GM23338 (cell line): ENCODE results near the gene REX1BD. TPM values are rescaled to one million over a fixed set of nuclear protein-coding genes. Genes with fewer than 3 reads are reported as not detected.

Experiments
- ATAC-seq: fragments of 200-7000 bp; cut with Tn5 transposase; 3 replicates; pipeline ENCODE4 v1.9.1; 2020
- DNase-seq: peaks from one replicate; pipeline ENCODE4 v3.0.0-alpha.2; 2015; ENCODE audit warnings: low spot score
- H2AFZ ChIP-seq: fragments of 200-600 bp; sonication (generic); 2 replicates; pipeline ENCODE4 v1.8.0; 2016; ENCODE audit warnings: antibody characterized with exemption, mild to moderate bottlenecking, moderate library complexity
- H3F3A ChIP-seq: fragments of 200-600 bp; sonication (generic); replicated peaks from 2 replicates; pipeline ENCODE4 v1.8.0; 2017; ENCODE audit warnings: antibody characterized with exemption, mixed run types, low read depth
- H3K27ac ChIP-seq: fragments of 200-600 bp; sonication (generic); 2 replicates; pipeline ENCODE4 v1.6.1; 2016; ENCODE audit warnings: low read depth
- H3K27me3 ChIP-seq: fragments of 200-600 bp; sonication (generic); 2 replicates; pipeline ENCODE4 v1.8.0; 2016; ENCODE audit warnings: mild to moderate bottlenecking, mixed run types, moderate library complexity; ENCODE audit not compliant: insufficient read depth
- H3K36me3 ChIP-seq: fragments of 200-600 bp; sonication (generic); 2 replicates; pipeline ENCODE4 v1.8.0; 2016; ENCODE audit warnings: mild to moderate bottlenecking; ENCODE audit not compliant: insufficient read depth
- H3K4me1 ChIP-seq: fragments of 200-600 bp; sonication (generic); 2 replicates; pipeline ENCODE4 v1.8.0; 2016; ENCODE audit warnings: mild to moderate bottlenecking, moderate library complexity; ENCODE audit not compliant: insufficient read depth
- H3K4me2 ChIP-seq: fragments of 200-600 bp; sonication (generic); 2 replicates; pipeline ENCODE4 v1.7.1; 2017; ENCODE audit warnings: mixed run types
- H3K4me3 ChIP-seq: fragments of 200-600 bp; sonication (generic); 2 replicates; pipeline ENCODE4 v1.6.1; 2016; ENCODE audit warnings: mixed run types
- H3K79me2 ChIP-seq: fragments of 200-600 bp; sonication (generic); replicated peaks from 2 replicates; pipeline ENCODE4 v1.8.0; 2017; ENCODE audit warnings: mild to moderate bottlenecking; ENCODE audit not compliant: insufficient read depth
- H3K9me2 ChIP-seq: fragments of 200-600 bp; sonication (generic); 2 replicates; pipeline ENCODE4 v1.8.0; 2017; ENCODE audit not compliant: insufficient read depth
- H4K20me1 ChIP-seq: fragments of 200-600 bp; sonication (generic); replicated peaks from 2 replicates; pipeline ENCODE4 v1.8.0; 2017; ENCODE audit warnings: mild to moderate bottlenecking; ENCODE audit not compliant: insufficient read depth
- H3K27ac Mint-ChIP-seq: 2 replicates; pipeline ENCODE4 v1.8.0; 2020; ENCODE audit warnings: inconsistent platforms, mild to moderate bottlenecking, moderate library complexity, mixed read lengths
- H3K27me3 Mint-ChIP-seq: 3 replicates; pipeline ENCODE4 v1.8.0; 2022; ENCODE audit warnings: low read depth, mild to moderate bottlenecking, moderate library complexity, mixed read lengths, inconsistent platforms; ENCODE audit not compliant: insufficient read depth, poor library complexity
- H3K36me3 Mint-ChIP-seq: 3 replicates; pipeline ENCODE4 v1.8.0; 2021; ENCODE audit warnings: low read depth, mild to moderate bottlenecking, inconsistent platforms, moderate library complexity, mixed read lengths
- H3K4me1 Mint-ChIP-seq: 3 replicates; pipeline ENCODE4 v1.8.0; 2020; ENCODE audit warnings: mild to moderate bottlenecking, inconsistent platforms, mixed read lengths
- H3K4me3 Mint-ChIP-seq: 3 replicates; pipeline ENCODE4 v1.8.0; 2021; ENCODE audit warnings: moderate library complexity, mild to moderate bottlenecking, inconsistent platforms, mixed read lengths
- H3K9me3 Mint-ChIP-seq: 3 replicates; pipeline ENCODE4 v1.8.0; 2020; ENCODE audit warnings: moderate library complexity, mild to moderate bottlenecking, inconsistent platforms, mixed read lengths
- CREB1 ChIP-seq: fragments of 250-450 bp; sonication (Bioruptor Pico); IDR thresholded peaks from 2 replicates; pipeline ENCODE4 v1.5.0; 2020; ENCODE audit warnings: low read depth, mild to moderate bottlenecking, moderate library complexity
- EZH2 ChIP-seq: fragments of 200-600 bp; sonication (generic); IDR thresholded peaks from one replicate; pipeline ENCODE4 v1.8.0; 2017; ENCODE audit warnings: antibody characterized with exemption, mild to moderate bottlenecking, low read depth; ENCODE audit not compliant: unreplicated experiment
- EZH2phosphoT487 ChIP-seq: fragments of 200-600 bp; sonication (generic); IDR thresholded peaks from one replicate; pipeline ENCODE4 v1.8.1; 2018; ENCODE audit warnings: antibody characterized with exemption; ENCODE audit not compliant: unreplicated experiment
- JUNB ChIP-seq: IDR thresholded peaks from one replicate; pipeline ENCODE4 v1.6.1; 2016; ENCODE audit warnings: antibody characterized with exemption; ENCODE audit not compliant: unreplicated experiment
- NANOG ChIP-seq: IDR thresholded peaks from 2 replicates; pipeline ENCODE4 v1.6.1; 2016; ENCODE audit warnings: antibody characterized with exemption, borderline replicate concordance
- POLR2AphosphoS5 ChIP-seq: IDR thresholded peaks from 2 replicates; pipeline ENCODE4 v1.6.1; 2016; ENCODE audit warnings: antibody characterized with exemption, low read depth
- STAT1 ChIP-seq: IDR thresholded peaks from one replicate; pipeline ENCODE4 v1.6.1; 2016; ENCODE audit warnings: antibody characterized with exemption; ENCODE audit not compliant: unreplicated experiment
- ZNF114 ChIP-seq: fragments of 250-450 bp; sonication (Bioruptor Pico); IDR thresholded peaks from 2 replicates; pipeline ENCODE4 v1.5.0; 2020; ENCODE audit warnings: mild to moderate bottlenecking, moderate library complexity
- ZNF331 ChIP-seq: fragments of 250-450 bp; sonication (Bioruptor Pico); IDR thresholded peaks from 2 replicates; pipeline ENCODE4 v1.5.0; 2020; ENCODE audit warnings: low read depth, mild to moderate bottlenecking, moderate library complexity
- polyA plus RNA-seq: library from polyadenylated mRNA; unstranded; fragments of >200 nt; fragmentation: Nextera tagmentation; extraction: Ambion mirVana; gene quantifications from 2 replicates; pipeline ENCODE4 v1.2.1, GENCODE V29; 2016
- total RNA-seq: library from RNA; depleted of rRNA; stranded (reverse); fragments of >200 nt; shearing (Covaris generic); gene quantifications from 2 replicates; pipeline ENCODE4 v1.2.3, GENCODE V29; 2014
- TF ChIP-seq, protein P1 (sequence below): IDR thresholded peaks from 2 replicates; pipeline ENCODE4 v1.6.1; 2016; ENCODE audit warnings: antibody characterized with exemption
- TF ChIP-seq, protein P2 (sequence below): fragments of 250-450 bp; sonication (Bioruptor Pico); IDR thresholded peaks from 2 replicates; pipeline ENCODE4 v1.5.0; 2020; ENCODE audit warnings: mild to moderate bottlenecking, moderate library complexity
- TF ChIP-seq, protein P3 (sequence below), 2 experiments: fragments of 200-600 bp in 1 of 2; sonication (generic) in 1 of 2; conservative IDR thresholded peaks; 2 replicates each; pipeline versions ENCODE4 v1.5.1 to v1.6.1; 2016 to 2017; ENCODE audit warnings: antibody characterized with exemption in 2 of 2, low read depth in 2 of 2, mild to moderate bottlenecking in 2 of 2, moderate library complexity in 1 of 2
- TF ChIP-seq, protein P4 (sequence below): IDR thresholded peaks from one replicate; pipeline ENCODE4 v1.6.1; 2018; ENCODE audit warnings: antibody characterized with exemption; ENCODE audit not compliant: unreplicated experiment

The REX1BD gene
- total and polyA plus RNA-seq, 2 experiments from 2014 or later, result 124 to 138 TPM

DNA sequence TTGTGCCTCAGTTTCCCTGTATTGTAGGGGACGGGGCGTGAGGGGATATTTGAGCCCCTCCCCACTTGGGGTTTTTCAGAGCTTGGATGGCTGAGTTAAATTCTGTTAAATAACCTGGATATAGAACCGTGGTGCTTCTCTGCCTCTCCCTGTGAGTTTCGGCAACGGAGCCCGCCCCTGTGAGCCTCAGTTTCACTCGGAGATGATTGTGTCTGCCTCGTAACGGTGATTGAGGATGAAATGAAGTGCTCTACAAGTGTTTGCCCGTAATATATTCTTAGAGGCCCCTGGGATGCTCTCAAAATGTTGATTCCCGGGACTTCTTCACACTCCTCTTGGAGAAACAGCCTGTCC is 30.4 kb upstream of the REX1BD start:
- Mint-ChIP-seq H3K27me3 (peaks cover 13% of the 10 kb centered on the region), H3K4me1 (peaks cover 8% of the 10 kb centered on the region; the same call in 2 of the 3 replicates), H3K36me3 (peaks cover 14% of the 10 kb centered on the region; the same call in 2 of the 3 replicates), H3K9me3 (no peaks in the 10 kb centered on the region), H3K4me3 (peak overlapping the region; percentile 91), H3K27ac (peak overlapping the region; percentile 64)
- Histone ChIP-seq H3K4me3 (peak overlapping the region; percentile 79), H2AFZ (peak overlapping the region; percentile 80), H3K4me1 (0 out of 2 replicates have a peak, but pooled peaks cover 8% of the 10 kb centered on the region), H3K9me2 (no peaks in the 10 kb centered on the region), H3F3A (peaks cover 11% of the 10 kb centered on the region; the same call in 1 of the 2 replicates), H3K4me2 (peak overlapping the region; percentile 94), H3K27ac (peak overlapping the region; percentile 35), H3K36me3 (no peaks in the 10 kb centered on the region), H3K79me2 (peaks cover 33% of the 10 kb centered on the region), H3K27me3 (no peaks in the 10 kb centered on the region), H4K20me1 (peaks cover 7% of the 10 kb centered on the region)
- DNase-seq (no peak), ATAC-seq (peak; percentile 16)
- TF ChIP-seq, protein P1, sequence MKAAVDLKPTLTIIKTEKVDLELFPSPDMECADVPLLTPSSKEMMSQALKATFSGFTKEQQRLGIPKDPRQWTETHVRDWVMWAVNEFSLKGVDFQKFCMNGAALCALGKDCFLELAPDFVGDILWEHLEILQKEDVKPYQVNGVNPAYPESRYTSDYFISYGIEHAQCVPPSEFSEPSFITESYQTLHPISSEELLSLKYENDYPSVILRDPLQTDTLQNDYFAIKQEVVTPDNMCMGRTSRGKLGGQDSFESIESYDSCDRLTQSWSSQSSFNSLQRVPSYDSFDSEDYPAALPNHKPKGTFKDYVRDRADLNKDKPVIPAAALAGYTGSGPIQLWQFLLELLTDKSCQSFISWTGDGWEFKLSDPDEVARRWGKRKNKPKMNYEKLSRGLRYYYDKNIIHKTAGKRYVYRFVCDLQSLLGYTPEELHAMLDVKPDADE, result no peak
- TF ChIP-seq POLR2AphosphoS5, result no peak
- TF ChIP-seq STAT1, result no peak
- no peak for TF ChIP-seq ZNF331
- TF ChIP-seq, protein P2, sequence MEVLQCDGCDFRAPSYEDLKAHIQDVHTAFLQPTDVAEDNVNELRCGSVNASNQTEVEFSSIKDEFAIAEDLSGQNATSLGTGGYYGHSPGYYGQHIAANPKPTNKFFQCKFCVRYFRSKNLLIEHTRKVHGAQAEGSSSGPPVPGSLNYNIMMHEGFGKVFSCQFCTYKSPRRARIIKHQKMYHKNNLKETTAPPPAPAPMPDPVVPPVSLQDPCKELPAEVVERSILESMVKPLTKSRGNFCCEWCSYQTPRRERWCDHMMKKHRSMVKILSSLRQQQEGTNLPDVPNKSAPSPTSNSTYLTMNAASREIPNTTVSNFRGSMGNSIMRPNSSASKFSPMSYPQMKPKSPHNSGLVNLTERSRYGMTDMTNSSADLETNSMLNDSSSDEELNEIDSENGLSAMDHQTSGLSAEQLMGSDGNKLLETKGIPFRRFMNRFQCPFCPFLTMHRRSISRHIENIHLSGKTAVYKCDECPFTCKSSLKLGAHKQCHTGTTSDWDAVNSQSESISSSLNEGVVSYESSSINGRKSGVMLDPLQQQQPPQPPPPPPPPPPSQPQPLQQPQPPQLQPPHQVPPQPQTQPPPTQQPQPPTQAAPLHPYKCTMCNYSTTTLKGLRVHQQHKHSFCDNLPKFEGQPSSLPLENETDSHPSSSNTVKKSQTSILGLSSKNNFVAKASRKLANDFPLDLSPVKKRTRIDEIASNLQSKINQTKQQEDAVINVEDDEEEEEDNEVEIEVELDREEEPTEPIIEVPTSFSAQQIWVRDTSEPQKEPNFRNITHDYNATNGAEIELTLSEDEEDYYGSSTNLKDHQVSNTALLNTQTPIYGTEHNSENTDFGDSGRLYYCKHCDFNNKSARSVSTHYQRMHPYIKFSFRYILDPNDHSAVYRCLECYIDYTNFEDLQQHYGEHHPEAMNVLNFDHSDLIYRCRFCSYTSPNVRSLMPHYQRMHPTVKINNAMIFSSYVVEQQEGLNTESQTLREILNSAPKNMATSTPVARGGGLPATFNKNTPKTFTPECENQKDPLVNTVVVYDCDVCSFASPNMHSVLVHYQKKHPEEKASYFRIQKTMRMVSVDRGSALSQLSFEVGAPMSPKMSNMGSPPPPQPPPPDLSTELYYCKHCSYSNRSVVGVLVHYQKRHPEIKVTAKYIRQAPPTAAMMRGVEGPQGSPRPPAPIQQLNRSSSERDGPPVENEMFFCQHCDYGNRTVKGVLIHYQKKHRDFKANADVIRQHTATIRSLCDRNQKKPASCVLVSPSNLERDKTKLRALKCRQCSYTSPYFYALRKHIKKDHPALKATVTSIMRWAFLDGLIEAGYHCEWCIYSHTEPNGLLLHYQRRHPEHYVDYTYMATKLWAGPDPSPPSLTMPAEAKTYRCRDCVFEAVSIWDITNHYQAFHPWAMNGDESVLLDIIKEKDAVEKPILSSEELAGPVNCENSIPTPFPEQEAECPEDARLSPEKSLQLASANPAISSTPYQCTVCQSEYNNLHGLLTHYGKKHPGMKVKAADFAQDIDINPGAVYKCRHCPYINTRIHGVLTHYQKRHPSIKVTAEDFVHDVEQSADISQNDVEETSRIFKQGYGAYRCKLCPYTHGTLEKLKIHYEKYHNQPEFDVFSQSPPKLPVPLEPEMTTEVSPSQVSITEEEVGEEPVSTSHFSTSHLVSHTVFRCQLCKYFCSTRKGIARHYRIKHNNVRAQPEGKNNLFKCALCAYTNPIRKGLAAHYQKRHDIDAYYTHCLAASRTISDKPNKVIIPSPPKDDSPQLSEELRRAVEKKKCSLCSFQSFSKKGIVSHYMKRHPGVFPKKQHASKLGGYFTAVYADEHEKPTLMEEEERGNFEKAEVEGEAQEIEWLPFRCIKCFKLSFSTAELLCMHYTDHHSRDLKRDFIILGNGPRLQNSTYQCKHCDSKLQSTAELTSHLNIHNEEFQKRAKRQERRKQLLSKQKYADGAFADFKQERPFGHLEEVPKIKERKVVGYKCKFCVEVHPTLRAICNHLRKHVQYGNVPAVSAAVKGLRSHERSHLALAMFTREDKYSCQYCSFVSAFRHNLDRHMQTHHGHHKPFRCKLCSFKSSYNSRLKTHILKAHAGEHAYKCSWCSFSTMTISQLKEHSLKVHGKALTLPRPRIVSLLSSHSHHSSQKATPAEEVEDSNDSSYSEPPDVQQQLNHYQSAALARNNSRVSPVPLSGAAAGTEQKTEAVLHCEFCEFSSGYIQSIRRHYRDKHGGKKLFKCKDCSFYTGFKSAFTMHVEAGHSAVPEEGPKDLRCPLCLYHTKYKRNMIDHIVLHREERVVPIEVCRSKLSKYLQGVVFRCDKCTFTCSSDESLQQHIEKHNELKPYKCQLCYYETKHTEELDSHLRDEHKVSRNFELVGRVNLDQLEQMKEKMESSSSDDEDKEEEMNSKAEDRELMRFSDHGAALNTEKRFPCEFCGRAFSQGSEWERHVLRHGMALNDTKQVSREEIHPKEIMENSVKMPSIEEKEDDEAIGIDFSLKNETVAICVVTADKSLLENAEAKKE, result no peak
- TF ChIP-seq ZNF114, result no peak
- TF ChIP-seq, protein P3, sequence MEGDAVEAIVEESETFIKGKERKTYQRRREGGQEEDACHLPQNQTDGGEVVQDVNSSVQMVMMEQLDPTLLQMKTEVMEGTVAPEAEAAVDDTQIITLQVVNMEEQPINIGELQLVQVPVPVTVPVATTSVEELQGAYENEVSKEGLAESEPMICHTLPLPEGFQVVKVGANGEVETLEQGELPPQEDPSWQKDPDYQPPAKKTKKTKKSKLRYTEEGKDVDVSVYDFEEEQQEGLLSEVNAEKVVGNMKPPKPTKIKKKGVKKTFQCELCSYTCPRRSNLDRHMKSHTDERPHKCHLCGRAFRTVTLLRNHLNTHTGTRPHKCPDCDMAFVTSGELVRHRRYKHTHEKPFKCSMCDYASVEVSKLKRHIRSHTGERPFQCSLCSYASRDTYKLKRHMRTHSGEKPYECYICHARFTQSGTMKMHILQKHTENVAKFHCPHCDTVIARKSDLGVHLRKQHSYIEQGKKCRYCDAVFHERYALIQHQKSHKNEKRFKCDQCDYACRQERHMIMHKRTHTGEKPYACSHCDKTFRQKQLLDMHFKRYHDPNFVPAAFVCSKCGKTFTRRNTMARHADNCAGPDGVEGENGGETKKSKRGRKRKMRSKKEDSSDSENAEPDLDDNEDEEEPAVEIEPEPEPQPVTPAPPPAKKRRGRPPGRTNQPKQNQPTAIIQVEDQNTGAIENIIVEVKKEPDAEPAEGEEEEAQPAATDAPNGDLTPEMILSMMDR (conservative IDR thresholded peaks at IDR 0.05; ENCODE audit: low read depth in 2 of 2), result no peak
- no peak for TF ChIP-seq EZH2phosphoT487
- TF ChIP-seq JUNB, result no peak
- no peak for TF ChIP-seq NANOG
- TF ChIP-seq, protein P4, sequence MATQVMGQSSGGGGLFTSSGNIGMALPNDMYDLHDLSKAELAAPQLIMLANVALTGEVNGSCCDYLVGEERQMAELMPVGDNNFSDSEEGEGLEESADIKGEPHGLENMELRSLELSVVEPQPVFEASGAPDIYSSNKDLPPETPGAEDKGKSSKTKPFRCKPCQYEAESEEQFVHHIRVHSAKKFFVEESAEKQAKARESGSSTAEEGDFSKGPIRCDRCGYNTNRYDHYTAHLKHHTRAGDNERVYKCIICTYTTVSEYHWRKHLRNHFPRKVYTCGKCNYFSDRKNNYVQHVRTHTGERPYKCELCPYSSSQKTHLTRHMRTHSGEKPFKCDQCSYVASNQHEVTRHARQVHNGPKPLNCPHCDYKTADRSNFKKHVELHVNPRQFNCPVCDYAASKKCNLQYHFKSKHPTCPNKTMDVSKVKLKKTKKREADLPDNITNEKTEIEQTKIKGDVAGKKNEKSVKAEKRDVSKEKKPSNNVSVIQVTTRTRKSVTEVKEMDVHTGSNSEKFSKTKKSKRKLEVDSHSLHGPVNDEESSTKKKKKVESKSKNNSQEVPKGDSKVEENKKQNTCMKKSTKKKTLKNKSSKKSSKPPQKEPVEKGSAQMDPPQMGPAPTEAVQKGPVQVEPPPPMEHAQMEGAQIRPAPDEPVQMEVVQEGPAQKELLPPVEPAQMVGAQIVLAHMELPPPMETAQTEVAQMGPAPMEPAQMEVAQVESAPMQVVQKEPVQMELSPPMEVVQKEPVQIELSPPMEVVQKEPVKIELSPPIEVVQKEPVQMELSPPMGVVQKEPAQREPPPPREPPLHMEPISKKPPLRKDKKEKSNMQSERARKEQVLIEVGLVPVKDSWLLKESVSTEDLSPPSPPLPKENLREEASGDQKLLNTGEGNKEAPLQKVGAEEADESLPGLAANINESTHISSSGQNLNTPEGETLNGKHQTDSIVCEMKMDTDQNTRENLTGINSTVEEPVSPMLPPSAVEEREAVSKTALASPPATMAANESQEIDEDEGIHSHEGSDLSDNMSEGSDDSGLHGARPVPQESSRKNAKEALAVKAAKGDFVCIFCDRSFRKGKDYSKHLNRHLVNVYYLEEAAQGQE, result no peak
- no peak for TF ChIP-seq EZH2
- TF ChIP-seq CREB1 (CRISPR knock-in tag), result no peak
